ENCODE measurements around the gene TTLL11. TPM values are rescaled to one million over a fixed set of nuclear protein-coding genes. Genes with fewer than 3 reads are reported as not detected.

The TTLL11 gene
- polyA plus RNA-seq, 1 of the 3 experiments (the other 2 are of a cell fraction) = 6.8 TPM

DNA sequence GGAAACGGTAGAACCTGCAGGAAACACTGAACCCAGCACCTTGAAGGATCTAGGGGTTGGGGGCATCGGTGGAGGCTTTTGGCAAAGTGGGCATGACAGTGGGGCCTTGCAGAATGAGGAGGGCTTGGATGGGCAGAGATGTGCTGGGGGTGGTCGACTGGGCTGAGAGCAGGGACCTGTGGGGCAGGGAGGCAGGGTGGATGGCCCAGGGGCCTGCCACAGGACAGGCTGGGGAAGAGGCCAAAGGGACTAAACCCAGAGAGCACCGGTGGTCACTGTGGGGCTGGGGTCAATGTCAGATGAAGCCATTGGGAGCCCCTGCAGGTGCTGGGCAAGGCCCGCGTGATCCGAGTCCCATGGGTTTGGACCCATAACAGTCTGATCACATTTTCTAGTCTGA is 266.4 kb downstream of the TTLL11 start:
- 87% methylated on average over 6 of the region's 7 CpGs for WGBS (ENCODE audit: low lambda C conversion rate)
- POLR2A ChIA-PET = no interaction called here

GRCh38 chr9:121825031-121825691 is 267.9 kb downstream of the TTLL11 start:
- no peaks in the 10 kb centered on the region for H4K20me1 ChIP-seq (ENCODE audit: insufficient read depth)
- H3K9me3 ChIP-seq = no peaks in the 10 kb centered on the region
- H3K4me1 ChIP-seq (ENCODE audit: control insufficient read depth in 1 of 2, insufficient read depth in 2 of 2, low read depth in 1 of 2, low read length in 1 of 2) = peaks cover 0 to 18% of the 10 kb centered on the region in 2 experiments; a peak in 2 of 4 replicates
- H3K36me3 ChIP-seq (replicated peaks in 1 of 2; ENCODE audit: control insufficient read depth in 1 of 2, insufficient read depth in 2 of 2, low read length in 1 of 2) = no peaks in the 10 kb centered on the region
- no peaks in the 10 kb centered on the region for H3K9me2 ChIP-seq
- H3K27ac ChIP-seq (ENCODE audit: low read depth in 2 of 2, low read length in 1 of 2) = no peak overlapping the region
- ChIA-PET CTCF (interaction anchor here (1.2 to 2.0 kb wide), 2 partner anchors 9 to 15 kb away, joined by 4 to 5 read pairs; no protein-coding TSS in a partner anchor), POLR2A (no interaction called here)
- no peaks in the 10 kb centered on the region for H3K79me2 ChIP-seq (ENCODE audit: insufficient read depth)
- TF ChIP-seq TAF1 (IDR thresholded peaks at IDR 0.05; ENCODE audit: borderline replicate concordance, low read depth, low read length) (no peak), RXRA (IDR thresholded peaks at IDR 0.05; ENCODE audit: borderline replicate concordance, low read depth) (no peak), MXI1 (IDR thresholded peaks at IDR 0.05; ENCODE audit: low read depth, low read length) (no peak), GATA2 (CRISPR knock-in tag; IDR thresholded peaks at IDR 0.05) (peak; percentile 54), EP300 (IDR thresholded peaks at IDR 0.05; ENCODE audit: borderline replicate concordance in 1 of 2, low read depth in 1 of 2, low read length in 1 of 2) (no peak)
- TF ChIP-seq, protein P1, sequence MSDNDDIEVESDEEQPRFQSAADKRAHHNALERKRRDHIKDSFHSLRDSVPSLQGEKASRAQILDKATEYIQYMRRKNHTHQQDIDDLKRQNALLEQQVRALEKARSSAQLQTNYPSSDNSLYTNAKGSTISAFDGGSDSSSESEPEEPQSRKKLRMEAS (IDR thresholded peaks at IDR 0.05; ENCODE audit: low read depth) = no peak
- no peak overlapping the region for H3K9ac ChIP-seq
- H3K27me3 ChIP-seq (ENCODE audit: insufficient read depth) = no peaks in the 10 kb centered on the region
- WGBS (ENCODE audit: low lambda C conversion rate) = 82% methylated on average over 10 of the region's 12 CpGs
- no peak overlapping the region for H3K4me3 ChIP-seq (ENCODE audit: low read depth in 2 of 2, low read length in 1 of 2)
- no peak overlapping the region for H2AFZ ChIP-seq (ENCODE audit: low read depth)
- DNase-seq = peak; percentile 64
- no peak overlapping the region for H3K4me2 ChIP-seq
- H3F3A ChIP-seq (replicated peaks; ENCODE audit: insufficient read depth) = no peaks in the 10 kb centered on the region

More for the DNA sequence above, 266.4 kb downstream of the TTLL11 start:
- Histone ChIP-seq H3F3A (replicated peaks; ENCODE audit: insufficient read depth) (no peaks in the 10 kb centered on the region), H2AFZ (ENCODE audit: low read depth) (no peak overlapping the region), H3K79me2 (ENCODE audit: insufficient read depth) (no peaks in the 10 kb centered on the region), H3K9me3 (no peaks in the 10 kb centered on the region), H3K9me2 (no peaks in the 10 kb centered on the region), H3K27me3 (ENCODE audit: insufficient read depth) (no peaks in the 10 kb centered on the region), H3K36me3 (replicated peaks in 1 of 2; ENCODE audit: control insufficient read depth in 1 of 2, insufficient read depth in 2 of 2, low read length in 1 of 2) (no peaks in the 10 kb centered on the region), H3K4me1 (ENCODE audit: control insufficient read depth in 1 of 2, insufficient read depth in 2 of 2, low read depth in 1 of 2, low read length in 1 of 2) (peaks cover 0 to 9% of the 10 kb centered on the region in 2 experiments; a peak in 1 of 4 replicates), H3K4me2 (no peak overlapping the region), H3K27ac (ENCODE audit: low read depth in 2 of 2, low read length in 1 of 2) (no peak overlapping the region), H4K20me1 (ENCODE audit: insufficient read depth) (no peaks in the 10 kb centered on the region), H3K9ac (no peak overlapping the region), H3K4me3 (ENCODE audit: low read depth in 2 of 2, low read length in 1 of 2) (no peak overlapping the region)
- TF ChIP-seq EZH2phosphoT487 (IDR thresholded peaks at IDR 0.05; ENCODE audit: borderline replicate concordance, low read depth) = no peak
- no peak for TF ChIP-seq RCOR1 (IDR thresholded peaks at IDR 0.05; ENCODE audit: low read length)
- no peak for TF ChIP-seq SIN3A (IDR thresholded peaks at IDR 0.05; ENCODE audit: borderline replicate concordance, low read depth, low read length)
- no peak for TF ChIP-seq PBX3 (IDR thresholded peaks at IDR 0.05)
- TF ChIP-seq NFIC (IDR thresholded peaks at IDR 0.05; ENCODE audit: borderline replicate concordance) = no peak
- TF ChIP-seq NRF1 (IDR thresholded peaks at IDR 0.05; ENCODE audit: low read depth, low read length) = no peak
- CTCF ChIA-PET = no interaction called here
- DNase-seq = no peak

Data from SK-N-SH (cell line).